NCI-H2081 treated with DMSO at 0.1 percent for 48 hours (cell line): ENCODE measurements around the gene DDI1.

Source experiments
- DNase-seq: peaks from one replicate; lab custom pipeline; 2025; lab: John Stamatoyannopoulos, UW

The DDI1 gene

GRCh38 chr11:104078245-104078644, 41.8 kb downstream of the DDI1 start:
- no peak for DNase-seq

- DNase-seq, result no peak
These were observed 42.6 kb downstream of the DDI1 start for GRCh38 chr11:104078995-104079394.

GRCh38 chr11:104086621-104087020, 50.2 kb downstream of the DDI1 start:
- no peak for DNase-seq
